Neuronal stem cell (in vitro differentiated cells): ENCODE data around the gene EMILIN1.

Source experiments
- DNase-seq: peaks from one replicate; pipeline ENCODE4 v3.0.0-alpha.2; 2013; ENCODE audit warnings: low spot score
- H2AFZ ChIP-seq: one replicate; pipeline ENCODE4 v1.6.1; 2013; ENCODE audit warnings: mild to moderate bottlenecking, low read length, inconsistent platforms
- H2AK5ac ChIP-seq: 2 replicates; pipeline ENCODE4 v1.6.1; 2013; ENCODE audit warnings: low read depth, mild to moderate bottlenecking, inconsistent platforms, low read length, moderate library complexity, mixed read lengths
- H2BK120ac ChIP-seq: 2 replicates; pipeline ENCODE4 v1.6.1; 2013; ENCODE audit warnings: low read depth, mild to moderate bottlenecking, inconsistent platforms, low read length, moderate library complexity, mixed read lengths
- H2BK12ac ChIP-seq: one replicate; pipeline ENCODE4 v1.6.1; 2013; ENCODE audit warnings: low read length, inconsistent platforms
- H2BK15ac ChIP-seq: 2 replicates; pipeline ENCODE4 v1.6.1; 2013; ENCODE audit warnings: mild to moderate bottlenecking, low read length, inconsistent platforms, mixed read lengths
- H2BK5ac ChIP-seq: one replicate; pipeline ENCODE4 v1.6.1; 2013; ENCODE audit warnings: inconsistent platforms, mild to moderate bottlenecking, low read length, moderate library complexity
- H3K14ac ChIP-seq: one replicate; pipeline ENCODE4 v1.6.1; 2013; ENCODE audit warnings: low read length, inconsistent platforms
- H3K18ac ChIP-seq: 2 replicates; pipeline ENCODE4 v1.6.1; 2013; ENCODE audit warnings: low read length, inconsistent platforms
- H3K23ac ChIP-seq: 2 replicates; pipeline ENCODE4 v1.6.1; 2013; ENCODE audit warnings: low read depth, mild to moderate bottlenecking, mixed read lengths, low read length, inconsistent platforms; ENCODE audit not compliant: poor library complexity
- H3K27ac ChIP-seq: replicated peaks from 3 replicates; pipeline ENCODE4 v1.5.1; 2013; ENCODE audit warnings: low read length, inconsistent platforms
- H3K27me3 ChIP-seq, 3 experiments: 2 replicates each; pipeline ENCODE4 v1.6.1; 2013; ENCODE audit warnings: low read length in 3 of 3, mild to moderate bottlenecking in 2 of 3, inconsistent platforms in 1 of 3, low read depth in 1 of 3, mixed read lengths in 1 of 3, moderate library complexity in 1 of 3; ENCODE audit not compliant: control insufficient read depth in 3 of 3, insufficient read depth in 3 of 3
- H3K36me3 ChIP-seq, 2 donors: replicated peaks in 1 of 2; 2 replicates each; pipeline ENCODE4 v1.6.1; 2013; ENCODE audit warnings: low read length in 2 of 2; ENCODE audit not compliant: control insufficient read depth in 2 of 2, insufficient read depth in 2 of 2
- H3K4ac ChIP-seq: 2 replicates; pipeline ENCODE4 v1.6.1; 2013; ENCODE audit warnings: inconsistent platforms, mild to moderate bottlenecking, low read length, moderate library complexity
- H3K4me1 ChIP-seq, 2 donors: 1 replicate in 1 of 2; 2 replicates in 1 of 2; pipeline ENCODE4 v1.6.1; 2013; ENCODE audit warnings: low read length in 2 of 2, low read depth in 1 of 2; ENCODE audit not compliant: control insufficient read depth in 2 of 2, insufficient read depth in 1 of 2
- H3K4me2 ChIP-seq: one replicate; pipeline ENCODE4 v1.6.1; 2013; ENCODE audit warnings: mild to moderate bottlenecking, low read length, inconsistent platforms; ENCODE audit not compliant: insufficient read depth, poor library complexity, severe bottlenecking
- H3K4me3 ChIP-seq, 2 donors: 2 replicates each; pipeline ENCODE4 v1.5.1; 2013; ENCODE audit warnings: low read length in 2 of 2, mild to moderate bottlenecking in 2 of 2, inconsistent platforms in 1 of 2, moderate library complexity in 1 of 2
- H3K79me1 ChIP-seq: one replicate; pipeline ENCODE4 v1.6.1; 2013; ENCODE audit warnings: low read depth, mild to moderate bottlenecking, inconsistent platforms, low read length, moderate library complexity
- H3K9ac ChIP-seq: one replicate; pipeline ENCODE4 v1.6.1; 2013; ENCODE audit warnings: mild to moderate bottlenecking, low read depth, low read length, inconsistent platforms; ENCODE audit not compliant: poor library complexity
- H3K9me3 ChIP-seq, 2 donors: replicated peaks in 1 of 2; 2 replicates each; pipeline versions ENCODE3 to v1.6.1; 2013; ENCODE audit warnings: low read length in 2 of 2, mild to moderate bottlenecking in 2 of 2, inconsistent platforms in 1 of 2, low read depth in 1 of 2, mixed read lengths in 1 of 2, moderate library complexity in 1 of 2; ENCODE audit not compliant: control insufficient read depth in 2 of 2, insufficient read depth in 1 of 2
- H4K8ac ChIP-seq: one replicate; pipeline ENCODE4 v1.6.1; 2013; ENCODE audit warnings: low read depth, mild to moderate bottlenecking, inconsistent platforms, low read length, moderate library complexity
- H4K91ac ChIP-seq: one replicate; pipeline ENCODE4 v1.6.1; 2013; ENCODE audit warnings: low read length, low read depth, mild to moderate bottlenecking, inconsistent platforms; ENCODE audit not compliant: poor library complexity
- WGBS, 2 donors: extraction: QIAGEN DNeasy Blood & Tissue Kit; methylation state at CpG; one replicate each; pipeline ENCODE4 v1.1.7; 2013; ENCODE audit warnings: missing lambda C conversion rate in 2 of 2, mixed read lengths in 1 of 2; ENCODE audit not compliant: insufficient read length in 2 of 2, insufficient replicate concordance in 1 of 2; ENCODE audit errors: extremely low coverage in 2 of 2; 5-methylcytosine and 5-hydroxymethylcytosine counted together

Gene EMILIN1

GRCh38 chr2:27059141-27059820 lies 19.1 kb upstream of the EMILIN1 start:
- Histone ChIP-seq H2BK120ac (no peak overlapping the region), H3K18ac (no peak overlapping the region), H2BK15ac (no peak overlapping the region), H3K23ac (no peak overlapping the region), H3K4me1 (no peaks in the 10 kb centered on the region), H2BK5ac (no peak overlapping the region), H3K79me1 (no peaks in the 10 kb centered on the region), H3K4me3 (no peak overlapping the region), H3K9ac (no peak overlapping the region), H3K4ac (no peak overlapping the region), H3K14ac (no peak overlapping the region), H4K91ac (no peak overlapping the region), H2AK5ac (no peak overlapping the region), H4K8ac (no peak overlapping the region), H3K27me3 (no peaks in the 10 kb centered on the region), H3K36me3 (peaks cover 46 to 89% of the 10 kb centered on the region in 2 donors), H2BK12ac (no peak overlapping the region), H3K9me3 (peaks cover 0 to 2% of the 10 kb centered on the region in 2 donors), H2AFZ (no peak overlapping the region), H3K27ac (no peak overlapping the region), H3K4me2 (no peak overlapping the region)
- DNase-seq = no peak
- no CpG with 5 or more reads among the region's 15 CpGs for WGBS, 2 donors

GRCh38 chr2:27060323-27060722 lies 18.1 kb upstream of the EMILIN1 start:
- no peak overlapping the region for H2BK12ac ChIP-seq
- H3K4ac ChIP-seq = no peak overlapping the region
- H2BK5ac ChIP-seq = no peak overlapping the region
- no peak overlapping the region for H2BK15ac ChIP-seq
- no peak overlapping the region for H3K9ac ChIP-seq
- peaks cover 0 to 2% of the 10 kb centered on the region in 2 donors for H3K9me3 ChIP-seq
- no peaks in the 10 kb centered on the region for H3K27me3 ChIP-seq
- no peak overlapping the region for H3K4me2 ChIP-seq
- no CpG with 5 or more reads among the region's 3 CpGs for WGBS, 2 donors
- H4K91ac ChIP-seq = peak overlapping the region; percentile 76
- no peak overlapping the region for H2AFZ ChIP-seq
- no peak overlapping the region for H4K8ac ChIP-seq
- no peaks in the 10 kb centered on the region for H3K4me1 ChIP-seq
- no peak overlapping the region for H3K23ac ChIP-seq
- H2BK120ac ChIP-seq = no peak overlapping the region
- no peaks in the 10 kb centered on the region for H3K79me1 ChIP-seq
- no peak overlapping the region for H3K27ac ChIP-seq
- H3K36me3 ChIP-seq = peaks cover 40 to 86% of the 10 kb centered on the region in 2 donors
- no peak overlapping the region for H3K14ac ChIP-seq
- H2AK5ac ChIP-seq = no peak overlapping the region
- no peak for DNase-seq
- no peak overlapping the region for H3K18ac ChIP-seq
- H3K4me3 ChIP-seq = no peak overlapping the region

GRCh38 chr2:27065128-27065527 lies 13.3 kb upstream of the EMILIN1 start:
- Histone ChIP-seq H3K9ac (no peak overlapping the region), H4K8ac (no peak overlapping the region), H3K4me1 (no peaks in the 10 kb centered on the region), H3K4me3 (no peak overlapping the region), H2BK12ac (no peak overlapping the region), H3K27me3 (no peaks in the 10 kb centered on the region), H2AFZ (no peak overlapping the region), H2BK120ac (no peak overlapping the region), H3K14ac (no peak overlapping the region), H4K91ac (no peak overlapping the region), H3K79me1 (peaks cover 1% of the 10 kb centered on the region), H3K23ac (no peak overlapping the region), H3K4me2 (no peak overlapping the region), H2BK15ac (no peak overlapping the region), H3K27ac (no peak overlapping the region), H2BK5ac (no peak overlapping the region), H3K9me3 (peaks cover 0 to 2% of the 10 kb centered on the region in 2 donors), H2AK5ac (no peak overlapping the region), H3K18ac (no peak overlapping the region), H3K36me3 (peaks cover 37 to 86% of the 10 kb centered on the region in 2 donors), H3K4ac (no peak overlapping the region)
- no CpG with 5 or more reads among the region's 3 CpGs for whole genome bisulfite sequencing, 2 donors
- DNase-seq = no peak

GRCh38 chr2:27067385-27067784 lies 11.0 kb upstream of the EMILIN1 start:
- Histone ChIP-seq H4K8ac (no peak overlapping the region), H3K18ac (no peak overlapping the region), H3K4me3 (no peak overlapping the region), H3K79me1 (peaks cover 7% of the 10 kb centered on the region), H2BK12ac (no peak overlapping the region), H4K91ac (no peak overlapping the region), H3K14ac (no peak overlapping the region), H2BK120ac (no peak overlapping the region), H3K23ac (no peak overlapping the region), H3K9me3 (peaks cover 0 to 2% of the 10 kb centered on the region in 2 donors), H3K4me1 (peaks cover 8 to 9% of the 10 kb centered on the region in 2 donors), H2BK15ac (no peak overlapping the region), H3K4me2 (no peak overlapping the region), H2BK5ac (no peak overlapping the region), H2AFZ (no peak overlapping the region), H3K27me3 (no peaks in the 10 kb centered on the region), H3K27ac (no peak overlapping the region), H2AK5ac (no peak overlapping the region), H3K36me3 (peaks cover 34 to 74% of the 10 kb centered on the region in 2 donors), H3K9ac (no peak overlapping the region), H3K4ac (no peak overlapping the region)
- DNase-seq = no peak
- no CpG with 5 or more reads among the region's 5 CpGs for WGBS, 2 donors
